NK-92 treated with Interleukin-12 subunit alpha and Interleukin-12 subunit beta, amount 100 ng/mL, for 24 hours (cell line): Measurements from ENCODE around the gene GPR107.

Experiments
- DNase-seq: peaks from one replicate; lab custom pipeline; 2025; lab: John Stamatoyannopoulos, UW

Gene GPR107

DNA sequence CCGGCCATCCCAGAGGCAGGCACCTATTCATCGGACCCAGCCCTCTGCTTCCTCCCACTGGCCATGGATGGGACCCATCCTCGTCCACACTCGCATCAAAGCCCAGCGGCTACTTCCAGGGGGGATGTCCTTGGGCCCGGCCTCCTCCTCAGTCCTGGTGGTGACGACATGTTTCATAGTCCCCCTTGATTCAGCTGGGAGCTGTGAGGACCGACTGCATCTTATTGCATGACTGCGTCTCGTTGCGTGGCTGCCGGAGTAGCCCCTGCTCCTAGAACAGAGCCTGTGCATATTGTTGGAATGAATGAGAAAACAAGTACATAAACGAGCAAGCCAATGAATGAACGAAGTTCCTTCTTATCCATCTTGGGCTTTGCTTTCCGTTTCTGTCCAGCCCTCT is 131.3 kb downstream of the GPR107 start:
- no peak for DNase-seq

DNA sequence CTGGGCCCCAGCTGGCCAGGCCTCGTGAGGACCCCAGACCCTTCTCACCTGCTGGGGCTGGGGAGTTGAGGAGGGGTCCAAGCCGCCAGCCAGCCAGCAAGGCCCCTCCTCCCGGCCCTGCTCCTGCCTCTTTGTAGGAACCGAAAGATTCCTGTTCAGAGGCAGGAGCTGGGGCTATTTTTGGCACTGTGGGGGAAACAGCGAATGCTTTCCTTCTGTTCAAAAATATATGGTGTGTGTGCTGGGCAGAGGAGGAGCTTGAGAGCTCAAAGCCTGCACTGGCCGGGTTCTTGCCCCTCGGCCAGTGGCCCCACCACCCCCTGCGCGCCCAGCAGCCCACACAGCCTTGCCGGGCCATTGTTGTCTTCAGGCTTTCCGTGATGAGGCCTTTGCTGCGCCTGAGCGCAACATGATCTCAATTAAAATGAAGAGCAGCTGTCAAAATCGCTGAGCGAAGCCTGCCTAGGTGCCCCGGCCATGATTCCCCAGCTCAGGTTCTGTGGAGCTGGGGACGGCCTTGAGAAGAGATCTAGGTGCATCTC is 131.9 kb downstream of the GPR107 start:
- no peak for DNase-seq

GRCh38 chr9:130186051-130186450 is 132.3 kb downstream of the GPR107 start:
- no peak for DNase-seq

DNA sequence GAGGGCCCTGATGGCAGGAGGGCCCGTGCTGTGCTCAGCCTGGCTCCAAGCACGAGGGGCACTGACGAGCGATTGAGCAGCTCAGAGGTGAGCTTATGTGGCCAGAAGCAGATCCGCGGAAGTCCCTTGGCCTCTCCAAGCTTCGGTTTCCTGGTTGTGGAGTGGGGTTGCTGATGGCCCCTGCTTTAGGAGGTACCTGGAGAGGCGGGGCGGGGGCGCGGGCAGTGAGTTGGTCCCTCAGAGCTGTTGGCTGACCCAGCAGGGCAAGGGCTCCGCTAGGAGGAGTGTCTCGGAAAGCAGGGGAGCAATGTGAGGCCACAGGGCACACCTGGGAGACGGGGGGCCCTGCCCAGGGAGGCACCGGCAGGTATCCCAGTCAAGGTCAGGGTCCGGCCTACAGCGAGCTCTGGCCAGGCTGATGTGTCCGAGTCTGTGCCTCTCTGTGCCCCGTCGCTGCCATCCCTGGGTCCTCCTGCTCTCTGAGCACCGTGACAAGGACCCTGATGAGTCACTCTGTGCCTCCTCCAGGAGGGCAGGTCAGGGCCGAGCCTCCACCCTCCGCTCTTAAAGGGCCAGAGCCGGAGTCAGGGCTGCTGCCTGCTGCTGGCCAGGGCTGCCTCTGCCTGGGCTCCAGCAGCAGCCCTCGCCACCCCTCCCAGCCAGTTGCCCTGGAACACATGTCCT is 133.3 kb downstream of the GPR107 start:
- no peak for DNase-seq

DNA sequence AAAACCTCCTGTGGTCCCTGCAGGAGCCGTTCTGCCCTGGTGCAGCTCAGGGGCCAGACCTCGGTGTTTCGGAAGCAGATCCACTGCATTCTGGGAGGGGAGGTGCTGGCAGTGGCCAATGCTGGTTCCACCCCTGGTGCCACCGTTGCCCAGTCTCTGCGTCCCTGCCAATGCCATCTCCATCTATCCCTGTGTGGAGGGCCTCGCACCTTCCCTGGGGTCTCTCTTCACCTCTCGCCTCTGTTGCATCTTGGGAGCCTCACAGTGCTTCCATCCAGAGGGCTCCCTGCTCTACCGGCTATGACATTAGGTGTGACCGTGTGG is 133.8 kb downstream of the GPR107 start:
- no peak for DNase-seq

- DNase-seq: no peak
These were observed 135.3 kb downstream of the GPR107 start for GRCh38 chr9:130188860-130189481.
